BJ (cell line): ENCODE measurements around the gene CERK. TPM values are rescaled to one million over a fixed set of nuclear protein-coding genes. Genes with fewer than 3 reads are reported as not detected.
"Not testable (repeated sequence)": the region's sequence is repeated elsewhere in the genome, so short reads cannot be mapped to it uniquely, and the experiment has no call there.

Experiments
- CTCF ChIA-PET: fragments of 350-600 bp; formaldehyde crosslinking; extraction: SDS; loops from one replicate; lab custom pipeline; 2021; ENCODE audit warnings: antibody characterized with exemption, inconsistent platforms; lab: Yijun Ruan, JAX
- POLR2A ChIA-PET: fragments of 300-600 bp; sonication (Branson Sonifier 250); formaldehyde crosslinking; extraction: SDS; loops from one replicate; lab custom pipeline; 2021; ENCODE audit warnings: antibody characterized with exemption; lab: Charles Lee
- DNase-seq: peaks from one replicate; pipeline ENCODE4 v3.0.0-alpha.2; 2011; ENCODE audit warnings: low read depth
- H3K27me3 ChIP-seq: 2 replicates; pipeline ENCODE4 v1.6.0; 2011; ENCODE audit warnings: low read length; ENCODE audit not compliant: control insufficient read depth, insufficient read depth
- H3K36me3 ChIP-seq: 2 replicates; pipeline ENCODE4 v1.5.1; 2011; ENCODE audit warnings: low read length; ENCODE audit not compliant: control insufficient read depth, insufficient read depth
- H3K4me3 ChIP-seq: 2 replicates; pipeline ENCODE4 v1.5.1; 2011; ENCODE audit warnings: low read depth, mild to moderate bottlenecking, control low read depth, low read length
- CTCF ChIP-seq: IDR thresholded peaks from 2 replicates; pipeline ENCODE4 v1.5.1; 2011; ENCODE audit warnings: low read depth, mild to moderate bottlenecking, control low read depth, inconsistent platforms, low read length, moderate library complexity; ENCODE audit not compliant: insufficient read depth
- polyA plus RNA-seq: library from polyadenylated mRNA; depleted of rRNA; stranded (reverse); fragments of >200 nt; gene quantifications from 2 replicates; pipeline ENCODE4 v1.2.3, GENCODE V29; 2011

The CERK gene
- polyA plus RNA-seq, 1 experiment, result 32.6 TPM

GRCh38 chr22:46736705-46737104 lies 1.3 kb downstream of the CERK start:
- DNase-seq, result no peak
- ChIA-PET CTCF (interaction anchor here (1.4 to 1.9 kb wide), 2 partner anchors 14 to 22 kb away, joined by 3 to 4 read pairs; no protein-coding TSS in a partner anchor), POLR2A (no interaction called here)
- TF ChIP-seq CTCF, result no peak
- Histone ChIP-seq H3K27me3 (no peaks in the 10 kb centered on the region), H3K4me3 (peak overlapping the region; percentile 59), H3K36me3 (peaks cover 3% of the 10 kb centered on the region; the same call in 1 of the 2 replicates)

GRCh38 chr22:46735747-46736608 lies 2.1 kb downstream of the CERK start:
- ChIA-PET POLR2A (no interaction called here), CTCF (interaction anchor here (1.4 to 1.9 kb wide), 2 partner anchors 13 to 23 kb away, joined by 3 to 4 read pairs; no protein-coding TSS in a partner anchor)
- Histone ChIP-seq H3K27me3 (no peaks in the 10 kb centered on the region), H3K36me3 (peaks cover 4% of the 10 kb centered on the region), H3K4me3 (no peak overlapping the region)
- DNase-seq, result no peak
- no peak for TF ChIP-seq CTCF

GRCh38 chr22:46734830-46735453 lies 3.1 kb downstream of the CERK start:
- ChIA-PET POLR2A (no interaction called here), CTCF (interaction anchor here (1.9 kb wide), 1 partner anchor 24 kb away, joined by 4 read pairs; no protein-coding TSS in a partner anchor)
- no peaks in the 10 kb centered on the region for H3K27me3 ChIP-seq
- no peak overlapping the region for H3K4me3 ChIP-seq
- peaks cover 6% of the 10 kb centered on the region for H3K36me3 ChIP-seq
- DNase-seq, result no peak
- no peak for TF ChIP-seq CTCF

- CTCF ChIA-PET, H3K36me3 ChIP-seq, DNase-seq, POLR2A ChIA-PET, H3K27me3 ChIP-seq, H3K4me3 ChIP-seq: not testable (repeated sequence)
Observed at GRCh38 chr22:46734213-46734722, 3.8 kb downstream of the CERK start.

- POLR2A ChIA-PET, result no interaction called here
- no peaks in the 10 kb centered on the region for H3K27me3 ChIP-seq
- no peak for TF ChIP-seq CTCF
- CTCF ChIA-PET, result interaction anchor here (1.4 to 2.3 kb wide), 2 partner anchors 10 to 27 kb away, joined by 3 to 9 read pairs; no protein-coding TSS in a partner anchor
- H3K36me3 ChIP-seq, result peaks cover 8% of the 10 kb centered on the region
- H3K4me3 ChIP-seq, result no peak overlapping the region
- DNase-seq, result no peak
Observed at GRCh38 chr22:46732513-46732912, 5.5 kb downstream of the CERK start.
